Measurements from ENCODE around the gene CX3CL1.

CX3CL1 gene

GRCh38 chr16:57349212-57350031 lies 22.9 kb upstream of the CX3CL1 start:
- H3K4me3 ChIP-seq (ENCODE audit: low read depth, low read length), result no peak overlapping the region
- no peak overlapping the region for H3K14ac ChIP-seq (ENCODE audit: low read length)
- H2BK12ac ChIP-seq (ENCODE audit: low read length), result no peak overlapping the region
- H3K23ac ChIP-seq (ENCODE audit: low read length), result no peak overlapping the region
- WGBS (ENCODE audit: extremely low coverage, insufficient coverage, insufficient read length), result 87% methylated on average over 1 of the region's 14 CpGs
- H3K36me3 ChIP-seq (ENCODE audit: control insufficient read depth in 1 of 2, insufficient read depth in 2 of 2, low read length in 2 of 2), result no peaks in the 10 kb centered on the region
- H2AK5ac ChIP-seq (ENCODE audit: low read length), result no peak overlapping the region
- no peak overlapping the region for H2BK120ac ChIP-seq (ENCODE audit: insufficient read depth, low read length, poor library complexity)
- H3K9ac ChIP-seq (ENCODE audit: low read length), result no peak overlapping the region
- H3K79me1 ChIP-seq (ENCODE audit: low read length), result no peaks in the 10 kb centered on the region
- H4K91ac ChIP-seq (ENCODE audit: low read depth, low read length), result no peak overlapping the region
- no peak overlapping the region for H3K18ac ChIP-seq (ENCODE audit: low read length)
- no peak overlapping the region for H3K4me2 ChIP-seq (ENCODE audit: low read length)
- no peaks in the 10 kb centered on the region for H3K9me3 ChIP-seq (ENCODE audit: insufficient read depth, low read depth, low read length)
- DNase-seq, result no peak
- H4K8ac ChIP-seq (ENCODE audit: low read depth, low read length), result no peak overlapping the region
- H3K79me2 ChIP-seq (ENCODE audit: control insufficient read depth, insufficient read depth, low read length, poor library complexity), result no peaks in the 10 kb centered on the region
- no peak overlapping the region for H3K4ac ChIP-seq (ENCODE audit: low read depth, low read length)
- no peaks in the 10 kb centered on the region for H3K4me1 ChIP-seq (ENCODE audit: control insufficient read depth in 1 of 2, insufficient read depth in 2 of 2, low read length in 2 of 2)
- no peak overlapping the region for H4K12ac ChIP-seq (ENCODE audit: low read depth, low read length)
- H2BK5ac ChIP-seq (ENCODE audit: low read depth, low read length, poor library complexity), result no peak overlapping the region
- H3K27ac ChIP-seq (ENCODE audit: low read depth, low read length), result no peak overlapping the region
- no peak overlapping the region for H2AFZ ChIP-seq (ENCODE audit: insufficient read depth, low read length, poor library complexity)
- no peaks in the 10 kb centered on the region for H3K27me3 ChIP-seq (ENCODE audit: insufficient read depth, low read length)

DNA sequence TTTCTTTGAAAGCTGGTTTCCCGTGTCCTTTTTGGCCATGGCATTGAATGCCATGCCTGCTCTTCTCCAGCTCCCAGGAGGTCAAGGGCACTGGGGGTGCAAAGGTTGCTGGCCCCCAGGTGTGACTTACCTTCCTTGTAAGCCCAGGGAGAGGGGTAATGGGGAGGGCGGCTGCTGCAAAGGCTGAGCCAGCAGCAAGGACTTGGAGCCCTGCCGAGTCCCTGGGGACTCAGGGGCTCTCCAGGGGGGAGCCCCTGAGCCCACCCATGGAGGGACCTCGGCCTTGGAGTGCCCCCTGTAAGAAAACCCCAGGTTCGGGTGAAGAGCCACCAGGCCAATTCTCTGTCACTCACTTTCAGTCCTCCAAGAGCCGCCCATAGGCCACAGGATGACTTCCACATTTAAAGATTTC lies 19.6 kb upstream of the CX3CL1 start:
- Histone ChIP-seq H3K4ac (ENCODE audit: low read depth, low read length) (no peak overlapping the region), H3K4me2 (ENCODE audit: low read length) (no peak overlapping the region), H3K4me3 (ENCODE audit: low read depth, low read length) (no peak overlapping the region), H2BK120ac (ENCODE audit: insufficient read depth, low read length, poor library complexity) (no peak overlapping the region), H3K9me3 (ENCODE audit: insufficient read depth, low read depth, low read length) (no peaks in the 10 kb centered on the region), H4K12ac (ENCODE audit: low read depth, low read length) (no peak overlapping the region), H2BK12ac (ENCODE audit: low read length) (no peak overlapping the region), H3K23ac (ENCODE audit: low read length) (no peak overlapping the region), H2AK5ac (ENCODE audit: low read length) (no peak overlapping the region), H4K8ac (ENCODE audit: low read depth, low read length) (no peak overlapping the region), H3K79me2 (ENCODE audit: control insufficient read depth, insufficient read depth, low read length, poor library complexity) (no peaks in the 10 kb centered on the region), H3K4me1 (ENCODE audit: control insufficient read depth in 1 of 2, insufficient read depth in 2 of 2, low read length in 2 of 2) (no peaks in the 10 kb centered on the region), H2BK5ac (ENCODE audit: low read depth, low read length, poor library complexity) (no peak overlapping the region), H3K27ac (ENCODE audit: low read depth, low read length) (no peak overlapping the region), H2AFZ (ENCODE audit: insufficient read depth, low read length, poor library complexity) (no peak overlapping the region), H3K27me3 (ENCODE audit: insufficient read depth, low read length) (no peaks in the 10 kb centered on the region), H4K91ac (ENCODE audit: low read depth, low read length) (no peak overlapping the region), H3K36me3 (ENCODE audit: control insufficient read depth in 1 of 2, insufficient read depth in 2 of 2, low read length in 2 of 2) (no peaks in the 10 kb centered on the region), H3K79me1 (ENCODE audit: low read length) (no peaks in the 10 kb centered on the region), H3K18ac (ENCODE audit: low read length) (no peak overlapping the region), H3K14ac (ENCODE audit: low read length) (no peak overlapping the region), H3K9ac (ENCODE audit: low read length) (no peak overlapping the region)
- no CpG with 5 or more reads among the region's 6 CpGs for WGBS (ENCODE audit: extremely low coverage, insufficient coverage, insufficient read length)
- no peak for DNase-seq

GRCh38 chr16:57354311-57354710 lies 18.0 kb upstream of the CX3CL1 start:
- Histone ChIP-seq H3K4me3 (ENCODE audit: low read depth, low read length) (no peak overlapping the region), H4K12ac (ENCODE audit: low read depth, low read length) (no peak overlapping the region), H2BK120ac (ENCODE audit: insufficient read depth, low read length, poor library complexity) (no peak overlapping the region), H4K8ac (ENCODE audit: low read depth, low read length) (no peak overlapping the region), H3K36me3 (ENCODE audit: control insufficient read depth in 1 of 2, insufficient read depth in 2 of 2, low read length in 2 of 2) (no peaks in the 10 kb centered on the region), H2BK5ac (ENCODE audit: low read depth, low read length, poor library complexity) (no peak overlapping the region), H3K79me1 (ENCODE audit: low read length) (no peaks in the 10 kb centered on the region), H3K9me3 (ENCODE audit: insufficient read depth, low read depth, low read length) (no peaks in the 10 kb centered on the region), H3K9ac (ENCODE audit: low read length) (no peak overlapping the region), H3K27ac (ENCODE audit: low read depth, low read length) (no peak overlapping the region), H3K18ac (ENCODE audit: low read length) (no peak overlapping the region), H2AFZ (ENCODE audit: insufficient read depth, low read length, poor library complexity) (no peak overlapping the region), H3K23ac (ENCODE audit: low read length) (no peak overlapping the region), H3K4me2 (ENCODE audit: low read length) (no peak overlapping the region), H2BK12ac (ENCODE audit: low read length) (no peak overlapping the region), H3K14ac (ENCODE audit: low read length) (no peak overlapping the region), H3K27me3 (ENCODE audit: insufficient read depth, low read length) (no peaks in the 10 kb centered on the region), H3K4ac (ENCODE audit: low read depth, low read length) (no peak overlapping the region), H3K79me2 (ENCODE audit: control insufficient read depth, insufficient read depth, low read length, poor library complexity) (no peaks in the 10 kb centered on the region), H3K4me1 (ENCODE audit: control insufficient read depth in 1 of 2, insufficient read depth in 2 of 2, low read length in 2 of 2) (no peaks in the 10 kb centered on the region), H4K91ac (ENCODE audit: low read depth, low read length) (no peak overlapping the region), H2AK5ac (ENCODE audit: low read length) (no peak overlapping the region)
- DNase-seq, result no peak
- WGBS (ENCODE audit: extremely low coverage, insufficient coverage, insufficient read length), result no CpG with 5 or more reads among the region's 7 CpGs

DNA sequence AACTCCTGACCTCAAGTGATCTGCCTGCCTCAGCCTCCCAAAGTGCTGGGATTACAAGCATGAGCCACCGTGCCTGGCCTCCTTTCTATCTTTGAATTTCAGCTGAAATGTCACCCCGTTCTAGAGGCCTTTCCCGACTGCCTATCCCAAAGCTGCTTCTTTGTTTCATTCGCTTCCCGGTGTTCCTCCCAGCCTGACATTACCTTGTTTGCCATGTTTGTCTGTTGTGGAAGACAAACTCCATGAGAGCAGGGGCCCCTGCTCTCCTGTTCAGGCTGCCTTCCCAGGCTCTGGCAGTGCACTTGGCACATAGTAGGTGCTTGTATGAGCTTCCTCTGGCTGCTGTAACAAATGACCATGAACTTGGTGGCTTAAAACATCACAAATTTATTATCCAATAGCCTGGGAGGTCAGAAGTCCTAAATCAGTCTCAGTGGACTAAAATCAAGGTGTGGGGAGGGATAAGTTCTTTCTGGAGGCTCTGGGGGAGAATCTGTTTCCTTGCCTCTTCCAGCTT lies 16.3 kb upstream of the CX3CL1 start:
- DNase-seq, result no peak
- no peak overlapping the region for H2BK12ac ChIP-seq (ENCODE audit: low read length)
- no peak overlapping the region for H3K14ac ChIP-seq (ENCODE audit: low read length)
- H3K4ac ChIP-seq (ENCODE audit: low read depth, low read length), result no peak overlapping the region
- no peaks in the 10 kb centered on the region for H3K79me2 ChIP-seq (ENCODE audit: control insufficient read depth, insufficient read depth, low read length, poor library complexity)
- no peak overlapping the region for H4K91ac ChIP-seq (ENCODE audit: low read depth, low read length)
- no peak overlapping the region for H2BK5ac ChIP-seq (ENCODE audit: low read depth, low read length, poor library complexity)
- H3K79me1 ChIP-seq (ENCODE audit: low read length), result no peaks in the 10 kb centered on the region
- no CpG with 5 or more reads among the region's 5 CpGs for WGBS (ENCODE audit: extremely low coverage, insufficient coverage, insufficient read length)
- no peak overlapping the region for H2BK120ac ChIP-seq (ENCODE audit: insufficient read depth, low read length, poor library complexity)
- no peak overlapping the region for H3K18ac ChIP-seq (ENCODE audit: low read length)
- H2AK5ac ChIP-seq (ENCODE audit: low read length), result no peak overlapping the region
- peaks cover 3% of the 10 kb centered on the region for H3K9me3 ChIP-seq (ENCODE audit: insufficient read depth, low read depth, low read length)
- H3K9ac ChIP-seq (ENCODE audit: low read length), result no peak overlapping the region
- H2AFZ ChIP-seq (ENCODE audit: insufficient read depth, low read length, poor library complexity), result no peak overlapping the region
- H3K4me3 ChIP-seq (ENCODE audit: low read depth, low read length), result no peak overlapping the region
- no peaks in the 10 kb centered on the region for H3K27me3 ChIP-seq (ENCODE audit: insufficient read depth, low read length)
- H3K4me1 ChIP-seq (ENCODE audit: control insufficient read depth in 1 of 2, insufficient read depth in 2 of 2, low read length in 2 of 2), result no peaks in the 10 kb centered on the region
- H3K36me3 ChIP-seq (ENCODE audit: control insufficient read depth in 1 of 2, insufficient read depth in 2 of 2, low read length in 2 of 2), result no peaks in the 10 kb centered on the region
- H3K27ac ChIP-seq (ENCODE audit: low read depth, low read length), result no peak overlapping the region
- H4K8ac ChIP-seq (ENCODE audit: low read depth, low read length), result no peak overlapping the region
- H3K23ac ChIP-seq (ENCODE audit: low read length), result no peak overlapping the region
- H4K12ac ChIP-seq (ENCODE audit: low read depth, low read length), result no peak overlapping the region
- no peak overlapping the region for H3K4me2 ChIP-seq (ENCODE audit: low read length)
